NCI-H460 (cell line): ENCODE results near the gene RHOF. TPM values are rescaled to one million over a fixed set of nuclear protein-coding genes. Genes with fewer than 3 reads are reported as not detected.
"Not testable (repeated sequence)": the region's sequence is repeated elsewhere in the genome, so short reads cannot be mapped to it uniquely, and the experiment has no call there.

Experiments
- DNase-seq: peaks from one replicate; pipeline ENCODE4 v3.0.0-alpha.2; 2016; ENCODE audit warnings: low read depth; ENCODE audit errors: extremely low read depth
- total RNA-seq: library from RNA; depleted of rRNA; stranded (reverse); fragments of >200 nt; shearing (Covaris generic); gene quantifications from 2 replicates; pipeline ENCODE4 v1.2.3, GENCODE V29; 2014

Gene RHOF
- total RNA-seq, 1 experiment from 2014 or later: 43.9 TPM

DNA sequence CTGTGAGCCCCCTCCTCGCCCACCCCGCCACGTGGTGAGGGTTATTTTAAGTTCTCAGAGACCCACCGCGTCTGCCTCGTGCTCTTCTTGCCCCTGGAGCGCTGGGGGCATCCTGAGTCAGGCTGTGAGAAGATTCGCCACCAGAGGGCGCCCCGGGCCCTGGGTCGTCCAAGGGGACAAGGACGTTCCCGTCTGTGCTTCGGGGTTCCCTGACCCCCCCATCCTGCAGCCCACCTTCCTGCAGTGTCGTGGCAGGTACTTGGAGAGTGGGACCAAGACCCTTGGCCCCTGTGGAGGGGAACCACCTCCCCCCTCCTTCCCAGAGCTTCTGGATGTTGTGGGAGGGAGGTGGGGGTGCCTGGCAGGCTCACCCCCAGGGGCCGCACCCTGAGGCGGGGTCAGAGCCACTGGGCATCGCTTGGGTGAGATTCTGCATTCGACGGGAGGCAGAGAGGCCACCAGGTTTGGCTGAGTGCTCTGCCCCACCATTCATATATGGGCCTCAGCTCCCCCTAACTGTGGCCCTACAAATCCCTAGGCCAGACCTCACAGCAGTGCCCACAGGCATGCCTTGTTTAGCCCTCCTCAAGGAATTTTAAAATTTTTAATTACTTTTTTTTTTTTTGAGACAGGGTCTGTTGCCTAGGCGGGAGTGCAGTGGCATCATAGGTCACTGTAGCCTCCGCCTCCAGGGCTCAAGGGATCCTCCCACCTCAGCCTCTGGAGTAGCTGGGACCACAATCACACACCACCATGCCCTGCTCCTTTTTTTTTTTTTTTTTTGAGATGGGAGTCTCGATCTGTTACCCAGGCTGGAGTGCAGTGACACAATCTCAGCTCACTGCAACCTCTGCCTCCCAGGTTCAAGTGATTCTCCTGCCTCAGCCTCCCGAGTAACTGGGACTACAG is 17.0 kb downstream of the RHOF start:
- peak; percentile 72 for DNase-seq

- DNase-seq: no peak
Observed at GRCh38 chr12:121775501-121775900, 18.0 kb downstream of the RHOF start.

DNA sequence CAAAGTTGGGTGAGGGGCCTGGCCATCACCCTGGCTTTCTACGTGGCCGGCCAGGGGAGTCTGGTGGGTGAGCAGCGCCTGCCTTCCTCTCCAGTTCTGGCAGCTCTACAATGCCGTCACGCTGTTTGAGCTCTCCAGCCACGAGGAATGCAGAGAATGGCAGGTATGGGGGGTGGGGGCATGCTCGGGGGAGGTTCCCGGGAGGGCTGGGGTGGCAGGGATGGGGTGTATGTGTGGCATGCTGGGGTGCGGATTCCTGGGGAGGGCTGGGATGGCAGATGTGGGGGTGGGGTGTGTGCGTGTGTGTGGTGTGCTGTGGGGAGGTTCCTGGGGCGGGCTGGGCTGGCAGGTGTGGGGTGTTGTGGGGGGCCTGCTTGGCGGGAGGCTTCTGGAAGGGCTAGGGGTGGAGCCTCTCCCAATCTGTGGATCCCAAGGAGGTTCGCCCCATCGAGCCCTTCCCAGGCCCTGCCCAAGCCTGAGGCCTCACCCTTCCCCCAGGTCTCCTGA is 18.5 kb downstream of the RHOF start:
- no peak for DNase-seq

GRCh38 chr12:121773011-121773777 is 20.3 kb downstream of the RHOF start:
- DNase-seq: peak; percentile 69

- no peak for DNase-seq
Observed at GRCh38 chr12:121770813-121771625, 22.5 kb downstream of the RHOF start.

DNA sequence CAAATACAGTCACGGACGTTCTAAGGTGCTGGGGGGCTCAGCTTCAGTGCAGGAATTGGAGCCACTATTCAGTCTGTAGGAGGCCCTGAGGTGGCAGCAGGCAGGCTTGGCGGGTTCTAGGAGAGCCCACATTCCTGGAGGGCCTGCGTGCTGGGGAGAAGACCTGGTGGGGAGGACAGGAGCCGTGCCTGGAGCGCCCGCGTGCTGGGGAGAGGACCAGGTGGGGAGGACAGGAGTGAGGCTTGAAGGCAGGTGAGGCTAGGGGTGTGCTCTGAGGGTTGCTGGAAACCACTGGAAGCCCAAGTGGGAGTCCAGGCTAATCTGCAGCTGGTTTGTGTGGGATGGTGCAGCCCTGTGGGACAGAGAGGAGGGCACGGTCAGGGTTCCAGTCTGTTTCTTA is 23.1 kb downstream of the RHOF start:
- no peak for DNase-seq

- no peak for DNase-seq
Observed at GRCh38 chr12:121769831-121770301, 23.6 kb downstream of the RHOF start.

DNA sequence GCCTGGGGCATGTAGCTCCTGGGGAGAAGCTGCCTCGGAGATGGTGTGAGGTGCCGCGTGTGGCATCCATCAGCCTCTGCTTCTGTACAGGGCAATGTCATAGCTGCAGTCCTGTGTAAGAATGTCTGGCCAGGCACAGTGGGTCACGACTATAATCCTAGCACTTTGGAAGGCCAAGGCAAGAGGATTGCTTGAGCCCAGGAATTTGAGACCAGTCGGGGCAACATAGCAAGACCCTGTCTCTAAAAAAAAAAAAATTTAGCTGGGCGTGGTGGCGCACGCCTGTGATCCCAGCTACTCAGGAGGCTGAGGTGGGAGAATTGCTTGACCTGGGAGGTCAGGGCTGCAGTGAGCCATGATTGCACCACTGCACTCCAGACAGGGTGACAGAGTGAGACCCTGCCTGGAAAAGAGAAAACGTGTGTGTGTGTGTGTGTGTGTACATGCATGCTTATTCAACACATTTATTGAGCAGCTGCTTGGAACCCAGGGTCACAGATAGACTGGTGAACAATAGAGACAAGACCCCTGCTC is 24.1 kb downstream of the RHOF start:
- no peak for DNase-seq

GRCh38 chr12:121767525-121768016 is 25.9 kb downstream of the RHOF start:
- DNase-seq: no peak

- DNase-seq: no peak
Observed at GRCh38 chr12:121766290-121767039, 27.0 kb downstream of the RHOF start.

DNA sequence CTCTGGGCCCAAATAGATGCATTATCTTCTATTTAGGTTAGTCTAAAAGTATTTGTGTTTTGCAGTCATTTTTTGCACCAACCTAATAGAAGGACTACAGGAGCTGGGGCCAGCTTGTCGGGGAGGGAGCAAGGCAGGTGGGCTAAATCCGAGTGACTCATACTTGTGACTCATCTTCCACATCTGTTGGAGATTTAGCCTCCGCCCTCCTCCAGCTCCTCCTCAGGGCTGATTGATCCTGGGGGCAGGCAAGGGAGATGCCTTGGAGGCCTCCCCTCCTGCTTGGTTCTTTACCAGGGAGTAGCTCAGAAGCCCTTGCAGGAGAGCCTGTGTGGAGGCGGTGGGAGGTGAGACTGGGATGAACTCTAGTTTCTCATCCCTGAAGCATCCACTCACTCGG is 27.9 kb downstream of the RHOF start:
- no peak for DNase-seq

GRCh38 chr12:121764808-121765207 is 28.7 kb downstream of the RHOF start:
- DNase-seq: no peak

GRCh38 chr12:121762269-121762668 is 31.2 kb downstream of the RHOF start:
- no peak for DNase-seq

DNA sequence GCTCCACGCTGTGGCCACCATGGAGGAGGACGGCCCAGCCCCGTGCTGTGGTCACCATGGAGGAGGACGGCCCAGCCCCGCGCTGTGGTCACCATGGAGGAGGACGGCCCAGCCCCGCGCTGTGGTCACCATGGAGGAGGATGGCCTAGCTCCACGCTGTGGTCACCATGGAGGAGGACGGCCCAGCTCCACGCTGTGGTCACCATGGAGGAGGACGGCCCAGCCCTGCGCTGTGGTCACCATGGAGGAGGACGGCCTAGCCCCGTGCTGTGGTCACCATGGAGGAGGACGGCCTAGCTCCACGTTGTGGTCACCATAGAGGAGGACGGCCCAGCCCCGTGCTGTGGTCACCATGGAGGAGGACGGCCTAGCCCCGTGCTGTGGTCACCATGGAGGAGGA is 35.0 kb downstream of the RHOF start:
- DNase-seq: not testable (repeated sequence)

GRCh38 chr12:121755591-121755990 is 37.9 kb downstream of the RHOF start:
- no peak for DNase-seq

GRCh38 chr12:121754836-121755235 is 38.7 kb downstream of the RHOF start:
- no peak for DNase-seq

GRCh38 chr12:121753844-121754264 is 39.6 kb downstream of the RHOF start:
- no peak for DNase-seq

- no peak for DNase-seq
Observed at GRCh38 chr12:121751749-121752351, 41.6 kb downstream of the RHOF start.

DNA sequence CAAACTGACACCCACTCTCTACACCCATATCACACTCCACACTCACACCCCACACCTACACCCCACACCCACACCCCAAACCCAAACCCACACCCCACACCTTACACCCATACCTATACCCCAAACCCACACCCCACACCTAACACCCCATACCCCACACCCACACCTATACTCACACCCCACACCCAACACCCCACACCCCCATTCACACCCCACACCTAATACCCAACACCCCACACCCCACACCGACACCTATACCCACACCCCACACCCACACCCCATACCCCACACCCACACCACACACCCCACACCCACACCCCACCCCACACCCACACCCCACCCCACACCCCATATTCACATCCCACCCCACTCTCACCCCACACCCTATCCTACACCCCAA is 42.5 kb downstream of the RHOF start:
- no peak for DNase-seq
